C4-2B (cell line): ENCODE results near the gene TAMALIN.

Experiments used
- H3K27ac ChIP-seq: fragments of 450-650 bp; 2 replicates; pipeline ENCODE4 v1.5.1; 2017
- ZFX ChIP-seq: fragments of 450-650 bp; IDR thresholded peaks from 2 replicates; pipeline ENCODE4 v1.6.1; 2017
- TF ChIP-seq, protein P1 (sequence below): fragments of 450-650 bp; conservative IDR thresholded peaks from 2 replicates; pipeline ENCODE4 v1.5.1; 2017; ENCODE audit warnings: mild to moderate bottlenecking

Gene TAMALIN

DNA sequence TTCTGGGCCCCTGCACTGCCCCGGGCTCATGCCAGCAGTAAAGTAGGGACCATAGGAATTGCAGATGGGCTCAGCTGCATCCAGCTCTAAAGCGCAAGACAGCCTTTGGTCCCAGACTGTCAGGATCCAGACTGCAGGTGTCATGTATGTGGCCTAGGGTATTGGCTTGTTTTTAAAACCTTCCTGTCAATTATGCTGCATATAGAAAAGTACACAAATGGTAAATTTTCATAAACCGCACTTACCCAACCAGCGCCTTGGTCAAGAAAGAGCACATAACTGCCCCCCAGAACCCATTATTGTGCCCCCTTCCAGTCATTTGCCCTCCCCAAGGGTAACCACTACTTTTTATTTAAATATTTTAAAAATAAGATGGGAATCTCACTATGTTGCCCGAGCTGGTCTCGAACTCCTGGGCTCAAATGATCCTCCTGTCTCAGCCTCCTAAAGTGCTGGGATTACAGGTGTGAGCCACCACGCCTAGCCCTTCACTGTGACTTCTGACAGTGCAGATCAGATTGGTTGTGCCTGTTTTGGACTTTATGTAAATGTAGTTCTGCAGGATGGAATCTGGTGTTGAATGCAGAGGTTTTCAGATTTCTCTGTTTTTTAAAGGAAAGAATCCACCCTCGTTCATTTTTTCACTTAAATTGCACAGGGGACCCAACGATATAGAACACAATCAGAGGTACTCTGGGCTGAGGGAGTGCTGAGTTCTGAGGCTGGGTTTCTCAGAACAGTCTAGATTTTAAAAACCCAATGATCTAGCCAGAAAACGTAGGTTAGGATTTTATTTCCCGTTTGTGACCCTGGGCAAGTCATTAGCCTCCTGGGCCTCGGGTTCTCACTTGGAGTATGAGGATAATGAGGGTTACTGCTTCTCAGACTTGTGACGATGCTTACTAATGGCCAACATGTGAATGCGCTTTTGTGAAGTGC, 51.2 kb downstream of the TAMALIN start:
- no peak overlapping the region for H3K27ac ChIP-seq

DNA sequence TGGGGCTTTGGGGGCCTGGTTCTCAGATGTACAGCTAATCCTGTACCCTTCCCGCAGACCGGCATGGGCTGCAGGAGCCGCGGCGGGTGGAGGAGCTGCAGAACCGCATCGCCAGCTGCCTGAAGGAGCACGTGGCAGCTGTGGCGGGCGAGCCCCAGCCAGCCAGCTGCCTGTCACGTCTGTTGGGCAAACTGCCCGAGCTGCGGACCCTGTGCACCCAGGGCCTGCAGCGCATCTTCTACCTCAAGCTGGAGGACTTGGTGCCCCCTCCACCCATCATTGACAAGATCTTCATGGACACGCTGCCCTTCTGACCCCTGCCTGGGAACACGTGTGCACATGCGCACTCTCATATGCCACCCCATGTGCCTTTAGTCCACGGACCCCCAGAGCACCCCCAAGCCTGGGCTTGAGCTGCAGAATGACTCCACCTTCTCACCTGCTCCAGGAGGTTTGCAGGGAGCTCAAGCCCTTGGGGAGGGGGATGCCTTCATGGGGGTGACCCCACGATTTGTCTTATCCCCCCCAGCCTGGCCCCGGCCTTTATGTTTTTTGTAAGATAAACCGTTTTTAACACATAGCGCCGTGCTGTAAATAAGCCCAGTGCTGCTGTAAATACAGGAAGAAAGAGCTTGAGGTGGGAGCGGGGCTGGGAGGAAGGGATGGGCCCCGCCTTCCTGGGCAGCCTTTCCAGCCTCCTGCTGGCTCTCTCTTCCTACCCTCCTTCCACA, 52.0 kb downstream of the TAMALIN start:
- no peak for TF ChIP-seq ZFX
- TF ChIP-seq, protein P1, sequence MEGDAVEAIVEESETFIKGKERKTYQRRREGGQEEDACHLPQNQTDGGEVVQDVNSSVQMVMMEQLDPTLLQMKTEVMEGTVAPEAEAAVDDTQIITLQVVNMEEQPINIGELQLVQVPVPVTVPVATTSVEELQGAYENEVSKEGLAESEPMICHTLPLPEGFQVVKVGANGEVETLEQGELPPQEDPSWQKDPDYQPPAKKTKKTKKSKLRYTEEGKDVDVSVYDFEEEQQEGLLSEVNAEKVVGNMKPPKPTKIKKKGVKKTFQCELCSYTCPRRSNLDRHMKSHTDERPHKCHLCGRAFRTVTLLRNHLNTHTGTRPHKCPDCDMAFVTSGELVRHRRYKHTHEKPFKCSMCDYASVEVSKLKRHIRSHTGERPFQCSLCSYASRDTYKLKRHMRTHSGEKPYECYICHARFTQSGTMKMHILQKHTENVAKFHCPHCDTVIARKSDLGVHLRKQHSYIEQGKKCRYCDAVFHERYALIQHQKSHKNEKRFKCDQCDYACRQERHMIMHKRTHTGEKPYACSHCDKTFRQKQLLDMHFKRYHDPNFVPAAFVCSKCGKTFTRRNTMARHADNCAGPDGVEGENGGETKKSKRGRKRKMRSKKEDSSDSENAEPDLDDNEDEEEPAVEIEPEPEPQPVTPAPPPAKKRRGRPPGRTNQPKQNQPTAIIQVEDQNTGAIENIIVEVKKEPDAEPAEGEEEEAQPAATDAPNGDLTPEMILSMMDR: no peak
- H3K27ac ChIP-seq: no peak overlapping the region

More for the DNA sequence above, 51.2 kb downstream of the TAMALIN start:
- TF ChIP-seq, protein P1: no peak
- no peak for TF ChIP-seq ZFX

DNA sequence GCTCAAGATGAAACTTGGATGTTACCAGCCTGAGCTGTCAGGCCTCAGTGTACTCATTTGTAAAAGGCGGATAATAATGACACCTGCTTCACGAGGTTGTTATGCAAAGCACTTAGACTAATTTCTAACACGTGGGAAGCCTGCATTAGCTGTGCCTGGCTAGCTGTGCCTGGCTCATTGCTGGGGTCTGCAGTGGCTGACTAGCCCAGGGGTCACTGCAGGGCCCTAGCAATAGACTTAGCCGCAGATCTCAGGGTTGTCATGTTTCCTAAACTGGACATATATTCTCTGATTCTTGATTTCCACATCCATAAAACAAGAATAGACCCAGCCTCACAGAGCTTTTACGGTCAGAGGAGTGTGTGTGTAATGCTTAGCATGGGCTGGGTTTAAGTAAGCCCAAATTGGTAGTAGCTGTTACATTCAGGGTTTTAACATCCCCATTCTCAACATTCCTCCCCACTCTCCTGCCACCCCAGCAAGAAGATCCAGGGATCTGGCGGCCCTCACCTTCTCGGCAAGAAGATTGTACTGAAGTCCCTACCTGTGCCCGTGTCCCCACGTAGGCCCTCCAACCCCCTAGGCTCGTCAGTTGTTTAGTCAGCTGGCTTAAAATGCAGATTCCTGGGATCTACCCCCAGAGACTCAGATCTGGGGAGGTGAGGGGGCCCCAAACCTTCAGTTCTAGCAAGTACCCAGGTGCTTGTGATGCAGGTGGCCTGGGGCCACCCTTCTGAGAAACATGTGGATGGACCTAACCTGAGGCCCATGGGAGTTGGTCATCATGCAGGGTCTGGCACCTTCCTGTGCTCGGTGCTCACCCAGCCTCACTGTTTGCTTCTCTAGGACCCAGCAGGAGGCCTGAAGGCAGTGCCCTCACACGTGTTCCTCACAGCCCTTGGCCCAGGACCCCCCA, 53.1 kb downstream of the TAMALIN start:
- TF ChIP-seq, protein P1: no peak
- no peak for TF ChIP-seq ZFX
- H3K27ac ChIP-seq: no peak overlapping the region

DNA sequence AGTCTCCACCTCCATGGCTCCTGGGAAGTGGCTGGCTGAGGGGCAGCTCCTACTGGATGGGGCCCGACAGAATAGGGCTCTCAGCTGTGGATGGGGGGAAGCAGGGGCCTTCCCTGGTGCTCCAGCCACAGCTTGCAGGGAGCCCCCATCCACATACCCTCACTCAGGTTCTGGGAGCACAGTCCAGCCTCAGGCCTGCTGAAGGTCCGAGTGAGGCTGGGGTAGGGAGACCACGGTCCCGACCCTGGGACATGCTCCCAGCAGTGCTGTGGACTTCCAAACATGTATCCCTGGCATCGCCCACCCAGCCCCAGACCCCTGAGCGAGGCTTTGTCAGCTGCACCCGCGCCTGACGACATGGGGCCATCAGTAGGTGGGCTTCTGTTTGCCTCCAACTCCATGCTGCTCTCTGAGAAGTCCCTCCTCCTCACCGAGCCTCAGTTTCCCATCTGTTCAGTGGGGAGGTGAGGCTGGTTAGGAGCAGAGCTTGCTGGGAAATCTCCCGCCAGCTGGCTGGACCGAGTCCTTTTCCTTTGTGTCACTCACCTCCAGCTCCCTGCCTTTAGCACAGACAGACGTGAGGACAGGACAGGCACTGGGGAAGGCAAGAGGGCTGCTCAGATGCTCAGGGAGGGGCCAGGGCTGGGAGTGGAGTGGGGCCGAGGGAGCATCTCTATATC, 53.9 kb downstream of the TAMALIN start:
- TF ChIP-seq, protein P1: no peak
- TF ChIP-seq ZFX: no peak
- no peak overlapping the region for H3K27ac ChIP-seq

DNA sequence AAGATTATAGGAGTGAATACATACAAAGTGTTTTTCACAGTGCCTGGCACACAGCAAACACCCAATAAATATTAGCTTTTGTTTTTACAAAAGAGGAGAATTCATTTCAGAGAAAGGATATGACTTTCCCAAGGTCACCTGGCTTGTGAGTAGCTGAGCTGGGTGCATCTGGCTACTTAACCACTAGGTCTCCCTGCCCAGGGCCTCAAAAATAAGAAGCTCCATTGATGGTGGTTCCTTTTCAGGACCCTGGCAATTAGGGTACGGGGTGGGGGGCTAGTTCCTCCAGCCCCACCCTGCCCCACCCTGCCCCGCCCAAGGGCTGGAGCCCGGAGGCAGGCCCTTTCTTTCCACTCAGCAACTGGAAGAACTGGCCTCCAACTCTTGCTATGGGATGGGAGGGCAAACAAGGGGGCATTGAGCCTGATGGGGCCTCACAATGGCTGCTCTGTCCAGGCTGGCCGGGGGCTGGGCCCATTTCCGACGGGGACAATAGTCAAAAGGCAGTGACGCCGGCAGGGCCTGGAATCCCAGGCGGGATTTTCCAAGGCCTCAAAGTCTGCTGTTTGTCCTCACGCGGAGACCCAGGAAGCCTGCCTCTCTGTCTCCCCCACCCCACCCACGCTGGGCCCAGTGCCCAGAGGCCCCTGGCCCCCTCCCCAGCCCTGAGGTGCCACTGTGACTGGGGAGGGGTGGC, 54.9 kb downstream of the TAMALIN start:
- no peak for TF ChIP-seq ZFX
- TF ChIP-seq, protein P1: no peak
- H3K27ac ChIP-seq: no peak overlapping the region
